Measurements from ENCODE around the gene PIP4P1. TPM values are rescaled to one million over a fixed set of nuclear protein-coding genes. Genes with fewer than 3 reads are reported as not detected.

The PIP4P1 gene
- total RNA-seq, 2 experiments from 2014 or later, result 83.9 to 107 TPM

- peak overlapping the region; percentile 80 for H3K27ac Mint-ChIP-seq
- Histone ChIP-seq H3K27ac (ENCODE audit: low read depth in 1 of 2, low read length in 2 of 2) (peak overlapping the region; percentile 80 to 90), H3K4me3 (ENCODE audit: low read length) (peak overlapping the region; percentile 96), H3K36me3 (ENCODE audit: insufficient read depth, low read length) (peaks cover 11% of the 10 kb centered on the region), H3K9me3 (ENCODE audit: control insufficient read depth in 1 of 2, insufficient read depth in 1 of 2, low read length in 2 of 2) (no peaks in the 10 kb centered on the region), H3K4me1 (ENCODE audit: insufficient read depth, low read length) (peaks cover 19% of the 10 kb centered on the region), H3K27me3 (ENCODE audit: control insufficient read depth in 1 of 2, insufficient read depth in 2 of 2, low read length in 2 of 2) (no peaks in the 10 kb centered on the region)
- ATAC-seq (ENCODE audit: poor library complexity) (peak; percentile 60), DNase-seq (peak in 3 of 14 experiments; percentile 54 to 62 (median 56))
- ChIA-PET POLR2A (interaction anchor here (0.8 to 3.9 kb wide), 5 partner anchors 49 to 271 kb away, joined by 3 to 28 read pairs (median 6); partner anchors contain the start of genes PARP2 and PIP4P1), CTCF (interaction anchor here (1.0 to 2.2 kb wide), 3 partner anchors 11 to 198 kb away, joined by 3 to 8 read pairs (median 3); no protein-coding TSS in a partner anchor)
- H3K9me3 Mint-ChIP-seq, result no peaks in the 10 kb centered on the region
- no peaks in the 10 kb centered on the region for H3K27me3 Mint-ChIP-seq
- intact Hi-C loops (cut with DNase I, micrococcal nuclease), result loop anchor here (2.0 to 5.0 kb wide), 7 partner anchors 42 to 275 kb away; partner anchors contain the start of genes APEX1 (in 2 of the 2), ANG (in 1 of the 2), OSGEP (in 1 of the 2) and PARP2 (in 1 of the 2)
- no peak for TF ChIP-seq CTCF (IDR thresholded peaks at IDR 0.05)
- peak overlapping the region; percentile 98 for H3K4me3 Mint-ChIP-seq
- H3K36me3 Mint-ChIP-seq (ENCODE audit: low read depth), result peaks cover 23% of the 10 kb centered on the region
- H3K4me1 Mint-ChIP-seq (ENCODE audit: low read depth), result peaks cover 49% of the 10 kb centered on the region
Measured at GRCh38 chr14:20412411-20412810, 48.8 kb downstream of the PIP4P1 start.

GRCh38 chr14:20409226-20409625, 52.0 kb downstream of the PIP4P1 start:
- Mint-ChIP-seq H3K27ac (peak overlapping the region; percentile 0), H3K4me3 (peak overlapping the region; percentile 0), H3K36me3 (ENCODE audit: low read depth) (peaks cover 53% of the 10 kb centered on the region), H3K9me3 (no peaks in the 10 kb centered on the region), H3K4me1 (ENCODE audit: low read depth) (peaks cover 52% of the 10 kb centered on the region), H3K27me3 (no peaks in the 10 kb centered on the region)
- no peak for DNase-seq
- Histone ChIP-seq H3K4me1 (ENCODE audit: insufficient read depth, low read length) (peaks cover 10% of the 10 kb centered on the region), H3K36me3 (ENCODE audit: insufficient read depth, low read length) (peaks cover 41% of the 10 kb centered on the region), H3K9me3 (ENCODE audit: control insufficient read depth in 1 of 2, insufficient read depth in 1 of 2, low read length in 2 of 2) (no peaks in the 10 kb centered on the region), H3K27me3 (ENCODE audit: control insufficient read depth in 1 of 2, insufficient read depth in 2 of 2, low read length in 2 of 2) (no peaks in the 10 kb centered on the region), H3K4me3 (ENCODE audit: low read length) (no peak overlapping the region), H3K27ac (ENCODE audit: low read depth in 1 of 2, low read length in 2 of 2) (no peak overlapping the region)
- no peak for TF ChIP-seq CTCF (IDR thresholded peaks at IDR 0.05)
- intact Hi-C loops (cut with DNase I, micrococcal nuclease), result no loop called here
- ChIA-PET CTCF (no interaction called here), POLR2A (no interaction called here)
- ATAC-seq (ENCODE audit: poor library complexity), result no peak

Other genes starting within 250 kb of the PIP4P1 start
- gene OR11H6, start 237.7 kb downstream of the PIP4P1 start, total RNA-seq, result not detected
- gene OR11H7, start 232.5 kb downstream of the PIP4P1 start, total RNA-seq, result not detected
- not detected for gene OR11H4, start 222.1 kb downstream of the PIP4P1 start, total RNA-seq
- 10 to 100 TPM in 1 of 2 experiments, 1 to 10 TPM in 1; 9.7 to 10.8 TPM for gene TTC5, start 155.5 kb downstream of the PIP4P1 start, total RNA-seq
- gene CCNB1IP1, start 128.2 kb downstream of the PIP4P1 start, total RNA-seq, result 10 to 100 TPM; 26.2 to 27.4 TPM
- 10 to 100 TPM; 16.3 to 20.4 TPM for gene PARP2, start 117.8 kb downstream of the PIP4P1 start, total RNA-seq
- 10 to 100 TPM; 14.3 to 17.4 TPM for gene TEP1, start 47.9 kb downstream of the PIP4P1 start, total RNA-seq
- under 1 TPM; 0.19 to 0.31 TPM for gene KLHL33, start 25.3 kb downstream of the PIP4P1 start, total RNA-seq
- 10 to 100 TPM; 49.2 to 52.9 TPM for gene OSGEP, start 6.6 kb downstream of the PIP4P1 start, total RNA-seq
- gene APEX1, start 6.2 kb downstream of the PIP4P1 start, total RNA-seq, result 100 to 1,000 TPM; 125 to 127 TPM
- 10 to 100 TPM; 73.6 to 77.2 TPM for gene PNP, start 8.0 kb upstream of the PIP4P1 start, total RNA-seq
- not detected for gene RNASE10, start 44.1 kb upstream of the PIP4P1 start, total RNA-seq
- gene RNASE9, start 99.6 kb upstream of the PIP4P1 start, total RNA-seq, result not detected
- not detected for gene RNASE11, start 126.6 kb upstream of the PIP4P1 start, total RNA-seq
- not detected for gene RNASE12, start 129.9 kb upstream of the PIP4P1 start, total RNA-seq
- not detected for gene OR6S1, start 180.3 kb upstream of the PIP4P1 start, total RNA-seq
- gene RNASE4, start 223.1 kb upstream of the PIP4P1 start, total RNA-seq, result under 1 TPM; 0.11 to 0.38 TPM
- gene ANG, start 227.3 kb upstream of the PIP4P1 start, total RNA-seq, result under 1 TPM; 0.27 to 0.92 TPM

All from CD4-positive, alpha-beta T cell (primary cell).